ENCODE measurements around the gene CCSER2.

Gene CCSER2

GRCh38 chr10:84415539-84416244 is 87.3 kb downstream of the CCSER2 start:
- TF ChIP-seq CTCF (conservative IDR thresholded peaks at IDR 0.05; ENCODE audit: low read length): no peak
- TF ChIP-seq EZH2phosphoT487 (IDR thresholded peaks at IDR 0.05; ENCODE audit: borderline replicate concordance): no peak
- peaks cover 27% of the 10 kb centered on the region for H3K9me3 ChIP-seq (ENCODE audit: insufficient read depth, low read depth, low read length)
- H3K4me1 ChIP-seq (ENCODE audit: insufficient read depth, low read length, poor library complexity, severe bottlenecking): no peaks in the 10 kb centered on the region
- no peaks in the 10 kb centered on the region for H3K27me3 ChIP-seq (ENCODE audit: insufficient read depth, low read length, poor library complexity, severe bottlenecking)
- no peak overlapping the region for H3K4me2 ChIP-seq (ENCODE audit: low read depth, low read length, poor library complexity, severe bottlenecking)
- no peaks in the 10 kb centered on the region; the same call in 1 of the 2 replicates for H3K79me2 ChIP-seq (ENCODE audit: insufficient read depth, low read length)
- no peaks in the 10 kb centered on the region for H3F3A ChIP-seq (ENCODE audit: low read depth)
- no peaks in the 10 kb centered on the region for H4K20me1 ChIP-seq (ENCODE audit: insufficient read depth, low read length, poor library complexity, severe bottlenecking)
- H2AFZ ChIP-seq (ENCODE audit: low read length): no peak overlapping the region
- no peak overlapping the region for H3K9ac ChIP-seq (ENCODE audit: low read depth, low read length, poor library complexity, severe bottlenecking)
- H3K36me3 ChIP-seq (ENCODE audit: insufficient read depth, low read length): no peaks in the 10 kb centered on the region
- no peaks in the 10 kb centered on the region for H3K9me2 ChIP-seq (replicated peaks; ENCODE audit: low read depth, low read length)
- no peak overlapping the region for H3K4me3 ChIP-seq (ENCODE audit: low read length, poor library complexity, severe bottlenecking)

- Histone ChIP-seq H3K4me3 (ENCODE audit: low read length, poor library complexity, severe bottlenecking) (no peak overlapping the region), H3K27me3 (ENCODE audit: insufficient read depth, low read length, poor library complexity, severe bottlenecking) (no peaks in the 10 kb centered on the region), H3K4me2 (ENCODE audit: low read depth, low read length, poor library complexity, severe bottlenecking) (no peak overlapping the region), H3K79me2 (ENCODE audit: insufficient read depth, low read length) (no peaks in the 10 kb centered on the region; the same call in 1 of the 2 replicates), H3F3A (ENCODE audit: low read depth) (no peaks in the 10 kb centered on the region), H3K4me1 (ENCODE audit: insufficient read depth, low read length, poor library complexity, severe bottlenecking) (no peaks in the 10 kb centered on the region), H3K9me3 (ENCODE audit: insufficient read depth, low read depth, low read length) (peaks cover 28% of the 10 kb centered on the region; the same call in 1 of the 2 replicates), H3K36me3 (ENCODE audit: insufficient read depth, low read length) (peaks cover 5% of the 10 kb centered on the region; the same call in 1 of the 2 replicates), H4K20me1 (ENCODE audit: insufficient read depth, low read length, poor library complexity, severe bottlenecking) (no peaks in the 10 kb centered on the region), H2AFZ (ENCODE audit: low read length) (no peak overlapping the region), H3K9ac (ENCODE audit: low read depth, low read length, poor library complexity, severe bottlenecking) (no peak overlapping the region), H3K9me2 (replicated peaks; ENCODE audit: low read depth, low read length) (no peaks in the 10 kb centered on the region)
- TF ChIP-seq EZH2phosphoT487 (IDR thresholded peaks at IDR 0.05; ENCODE audit: borderline replicate concordance) (no peak), CTCF (conservative IDR thresholded peaks at IDR 0.05; ENCODE audit: low read length) (no peak)
Measured at GRCh38 chr10:84416245-84416555, 87.8 kb downstream of the CCSER2 start.

GRCh38 chr10:84423719-84424118 is 95.3 kb downstream of the CCSER2 start:
- no peaks in the 10 kb centered on the region for H4K20me1 ChIP-seq (ENCODE audit: insufficient read depth, low read length, poor library complexity, severe bottlenecking)
- TF ChIP-seq EZH2phosphoT487 (IDR thresholded peaks at IDR 0.05; ENCODE audit: borderline replicate concordance) (no peak), CTCF (conservative IDR thresholded peaks at IDR 0.05; ENCODE audit: low read length) (no peak)
- H3K9me3 ChIP-seq (ENCODE audit: insufficient read depth, low read depth, low read length): peaks cover 9% of the 10 kb centered on the region; the same call in 1 of the 2 replicates
- H3K9ac ChIP-seq (ENCODE audit: low read depth, low read length, poor library complexity, severe bottlenecking): no peak overlapping the region
- H2AFZ ChIP-seq (ENCODE audit: low read length): no peak overlapping the region
- peaks cover 14% of the 10 kb centered on the region; the same call in 1 of the 2 replicates for H3K36me3 ChIP-seq (ENCODE audit: insufficient read depth, low read length)
- no peaks in the 10 kb centered on the region for H3K79me2 ChIP-seq (ENCODE audit: insufficient read depth, low read length)
- H3K4me2 ChIP-seq (ENCODE audit: low read depth, low read length, poor library complexity, severe bottlenecking): no peak overlapping the region
- peaks cover 9% of the 10 kb centered on the region for H3K4me1 ChIP-seq (ENCODE audit: insufficient read depth, low read length, poor library complexity, severe bottlenecking)
- H3K27me3 ChIP-seq (ENCODE audit: insufficient read depth, low read length, poor library complexity, severe bottlenecking): no peaks in the 10 kb centered on the region
- H3K9me2 ChIP-seq (replicated peaks; ENCODE audit: low read depth, low read length): no peaks in the 10 kb centered on the region
- no peaks in the 10 kb centered on the region for H3F3A ChIP-seq (ENCODE audit: low read depth)
- H3K4me3 ChIP-seq (ENCODE audit: low read length, poor library complexity, severe bottlenecking): no peak overlapping the region

Data from Loucy (cell line).